K562 (cell line): Measurements from ENCODE around the gene DNAJB12. TPM values are rescaled to one million over a fixed set of nuclear protein-coding genes. Genes with fewer than 3 reads are reported as not detected.

Source experiments
- BRD4 ChIP-seq: fragments of 200-600 bp; sonication (generic); IDR thresholded peaks from 2 replicates; pipeline ENCODE4 v1.6.1; 2017; ENCODE audit warnings: inconsistent platforms
- CCAR2 ChIP-seq: fragments of 200-400 bp; formaldehyde crosslinking; IDR thresholded peaks from 2 replicates; pipeline ENCODE4 v1.6.1; 2017; ENCODE audit warnings: mild to moderate bottlenecking, low read depth, low read length
- CHD4 ChIP-seq: fragments of 200-600 bp; sonication (generic); IDR thresholded peaks from 3 replicates; pipeline ENCODE4 v1.6.1; 2012; ENCODE audit warnings: low read depth, mild to moderate bottlenecking, mixed read lengths, low read length, inconsistent platforms; ENCODE audit not compliant: insufficient read depth, insufficient replicate concordance, poor library complexity, severe bottlenecking
- HNRNPL ChIP-seq: fragments of 200-400 bp; formaldehyde crosslinking; IDR thresholded peaks from 2 replicates; pipeline ENCODE4 v1.6.1; 2017; ENCODE audit warnings: low read depth, mild to moderate bottlenecking, low read length
- SP2 ChIP-seq: IDR thresholded peaks from 2 replicates; pipeline ENCODE4 v1.6.1; 2011; ENCODE audit warnings: mild to moderate bottlenecking, low read depth, low read length, moderate library complexity; ENCODE audit not compliant: poor library complexity, severe bottlenecking; ENCODE audit errors: extremely low read depth
- TCFL5 ChIP-seq: fragments of 250-450 bp; sonication (Bioruptor Pico); conservative IDR thresholded peaks from 2 replicates; pipeline ENCODE4 v1.6.1; 2021; ENCODE audit warnings: mild to moderate bottlenecking, moderate library complexity, matching md5 sums
- ZNF224 ChIP-seq: sonication (generic); formaldehyde crosslinking; IDR thresholded peaks from 2 replicates; pipeline ENCODE4 v1.8.0; 2022; ENCODE audit warnings: mild to moderate bottlenecking, missing genetic modification reagents
- ZNF23 ChIP-seq: fragments of 250-450 bp; sonication (Bioruptor Pico); IDR thresholded peaks from 2 replicates; pipeline ENCODE4 v1.4.0; 2020; ENCODE audit warnings: mild to moderate bottlenecking
- ZNF274 ChIP-seq: IDR thresholded peaks from 2 replicates; pipeline ENCODE4 v1.6.1; 2011; ENCODE audit warnings: low read depth, mild to moderate bottlenecking, low read length, moderate library complexity, borderline replicate concordance
- polyA plus RNA-seq, 8 experiments: library from polyadenylated mRNA; depleted of rRNA in 4 of 8; stranded (reverse) in 5 of 8; unstranded in 3 of 8; fragments of >200 nt; fragmentation: Nextera tagmentation in 2 of 8; fragmentation: Illumina TruSeq in 1 of 8; extraction: Ambion mirVana in 2 of 8; extraction: Trizol in 1 of 8; gene quantifications; 2 replicates each; pipeline versions ENCODE4 v1.2.1 to v1.2.3, GENCODE V29; 2011 to 2014; ENCODE audit warnings: inconsistent platforms in 1 of 8, missing spikeins in 1 of 8
- total RNA-seq, 7 experiments: library from RNA; depleted of rRNA in 6 of 7; stranded (reverse); fragments of >200 nt in 6 of 7; fragmentation: Illumina TruSeq in 2 of 7; extraction: Trizol in 2 of 7; gene quantifications; 2 replicates each; pipeline versions ENCODE4 v1.2.1 to v1.2.3, GENCODE V29; 2011 to 2021; ENCODE audit warnings: low replicate concordance in 1 of 7
- TF ChIP-seq, protein P1 (sequence below): fragments of 150-350 bp; IDR thresholded peaks from 2 replicates; pipeline ENCODE4 v1.6.1; 2014; ENCODE audit warnings: low read depth, mild to moderate bottlenecking, low read length, borderline replicate concordance
- TF ChIP-seq, protein P2 (sequence below), 2 experiments: fragments of 450-650 bp; formaldehyde crosslinking in 1 of 2; IDR thresholded peaks; 2 replicates each; pipeline versions ENCODE4 v1.4.0 to v1.6.1; 2014 to 2020; ENCODE audit warnings: mild to moderate bottlenecking in 2 of 2, borderline replicate concordance in 1 of 2, low read depth in 1 of 2
- TF ChIP-seq, protein P3 (sequence below): fragments of 250-450 bp; sonication (Bioruptor Pico); IDR thresholded peaks from 2 replicates; pipeline ENCODE4 v1.4.0; 2020; ENCODE audit warnings: mild to moderate bottlenecking, moderate library complexity, borderline replicate concordance

DNAJB12 gene
- total and polyA plus RNA-seq, 9 of the 15 experiments (the other 6 are each of a cell fraction or from before 2014, with no cell fraction given): 3.5 to 31.5 (median 20.3) TPM

DNA sequence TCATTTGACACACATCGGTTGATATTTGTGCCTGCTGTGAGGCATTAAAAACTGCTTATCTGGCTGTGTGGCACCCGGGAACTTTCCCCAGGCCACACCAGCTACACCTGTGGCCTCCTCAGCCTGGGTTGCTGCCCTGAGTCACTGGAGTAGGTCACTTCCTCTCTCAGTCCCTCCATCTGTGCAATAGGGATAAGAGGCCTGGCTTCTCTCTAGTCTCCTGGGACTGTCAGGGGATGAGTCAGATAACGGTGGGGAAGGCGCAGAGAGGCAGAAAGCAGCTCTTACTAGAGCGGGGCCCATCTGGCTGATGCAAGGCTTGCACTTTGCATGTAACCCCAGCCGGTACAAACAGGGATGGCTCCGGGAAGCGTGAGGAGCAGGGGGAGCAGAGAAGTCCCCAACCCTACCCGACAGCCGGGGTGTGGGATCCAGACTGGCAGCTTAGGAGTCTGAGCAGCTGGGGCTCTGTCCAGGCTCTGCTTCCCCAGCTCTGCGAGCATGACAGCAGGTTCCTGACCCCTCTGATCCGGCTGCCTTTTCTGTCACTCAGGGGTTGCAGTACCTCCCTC is 34.0 kb downstream of the DNAJB12 start (continued):
- TF ChIP-seq, protein P1, sequence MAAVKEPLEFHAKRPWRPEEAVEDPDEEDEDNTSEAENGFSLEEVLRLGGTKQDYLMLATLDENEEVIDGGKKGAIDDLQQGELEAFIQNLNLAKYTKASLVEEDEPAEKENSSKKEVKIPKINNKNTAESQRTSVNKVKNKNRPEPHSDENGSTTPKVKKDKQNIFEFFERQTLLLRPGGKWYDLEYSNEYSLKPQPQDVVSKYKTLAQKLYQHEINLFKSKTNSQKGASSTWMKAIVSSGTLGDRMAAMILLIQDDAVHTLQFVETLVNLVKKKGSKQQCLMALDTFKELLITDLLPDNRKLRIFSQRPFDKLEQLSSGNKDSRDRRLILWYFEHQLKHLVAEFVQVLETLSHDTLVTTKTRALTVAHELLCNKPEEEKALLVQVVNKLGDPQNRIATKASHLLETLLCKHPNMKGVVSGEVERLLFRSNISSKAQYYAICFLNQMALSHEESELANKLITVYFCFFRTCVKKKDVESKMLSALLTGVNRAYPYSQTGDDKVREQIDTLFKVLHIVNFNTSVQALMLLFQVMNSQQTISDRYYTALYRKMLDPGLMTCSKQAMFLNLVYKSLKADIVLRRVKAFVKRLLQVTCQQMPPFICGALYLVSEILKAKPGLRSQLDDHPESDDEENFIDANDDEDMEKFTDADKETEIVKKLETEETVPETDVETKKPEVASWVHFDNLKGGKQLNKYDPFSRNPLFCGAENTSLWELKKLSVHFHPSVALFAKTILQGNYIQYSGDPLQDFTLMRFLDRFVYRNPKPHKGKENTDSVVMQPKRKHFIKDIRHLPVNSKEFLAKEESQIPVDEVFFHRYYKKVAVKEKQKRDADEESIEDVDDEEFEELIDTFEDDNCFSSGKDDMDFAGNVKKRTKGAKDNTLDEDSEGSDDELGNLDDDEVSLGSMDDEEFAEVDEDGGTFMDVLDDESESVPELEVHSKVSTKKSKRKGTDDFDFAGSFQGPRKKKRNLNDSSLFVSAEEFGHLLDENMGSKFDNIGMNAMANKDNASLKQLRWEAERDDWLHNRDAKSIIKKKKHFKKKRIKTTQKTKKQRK: no peak
- TF ChIP-seq ZNF274 (peak; percentile 90), CCAR2 (no peak), ZNF23 (no peak), SP2 (no peak), BRD4 (0 out of 2 replicates have a peak, but pooled peaks have one; percentile 1), ZNF224 (CRISPR knock-in tag) (no peak), CHD4 (no peak), HNRNPL (no peak), TCFL5 (CRISPR knock-in tag) (no peak)
- TF ChIP-seq, protein P2, sequence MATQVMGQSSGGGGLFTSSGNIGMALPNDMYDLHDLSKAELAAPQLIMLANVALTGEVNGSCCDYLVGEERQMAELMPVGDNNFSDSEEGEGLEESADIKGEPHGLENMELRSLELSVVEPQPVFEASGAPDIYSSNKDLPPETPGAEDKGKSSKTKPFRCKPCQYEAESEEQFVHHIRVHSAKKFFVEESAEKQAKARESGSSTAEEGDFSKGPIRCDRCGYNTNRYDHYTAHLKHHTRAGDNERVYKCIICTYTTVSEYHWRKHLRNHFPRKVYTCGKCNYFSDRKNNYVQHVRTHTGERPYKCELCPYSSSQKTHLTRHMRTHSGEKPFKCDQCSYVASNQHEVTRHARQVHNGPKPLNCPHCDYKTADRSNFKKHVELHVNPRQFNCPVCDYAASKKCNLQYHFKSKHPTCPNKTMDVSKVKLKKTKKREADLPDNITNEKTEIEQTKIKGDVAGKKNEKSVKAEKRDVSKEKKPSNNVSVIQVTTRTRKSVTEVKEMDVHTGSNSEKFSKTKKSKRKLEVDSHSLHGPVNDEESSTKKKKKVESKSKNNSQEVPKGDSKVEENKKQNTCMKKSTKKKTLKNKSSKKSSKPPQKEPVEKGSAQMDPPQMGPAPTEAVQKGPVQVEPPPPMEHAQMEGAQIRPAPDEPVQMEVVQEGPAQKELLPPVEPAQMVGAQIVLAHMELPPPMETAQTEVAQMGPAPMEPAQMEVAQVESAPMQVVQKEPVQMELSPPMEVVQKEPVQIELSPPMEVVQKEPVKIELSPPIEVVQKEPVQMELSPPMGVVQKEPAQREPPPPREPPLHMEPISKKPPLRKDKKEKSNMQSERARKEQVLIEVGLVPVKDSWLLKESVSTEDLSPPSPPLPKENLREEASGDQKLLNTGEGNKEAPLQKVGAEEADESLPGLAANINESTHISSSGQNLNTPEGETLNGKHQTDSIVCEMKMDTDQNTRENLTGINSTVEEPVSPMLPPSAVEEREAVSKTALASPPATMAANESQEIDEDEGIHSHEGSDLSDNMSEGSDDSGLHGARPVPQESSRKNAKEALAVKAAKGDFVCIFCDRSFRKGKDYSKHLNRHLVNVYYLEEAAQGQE (IDR thresholded peaks at IDR 0.05; ENCODE audit: borderline replicate concordance): peak; percentile 99
- TF ChIP-seq, protein P2 (CRISPR knock-in tag; IDR thresholded peaks at IDR 0.05; ENCODE audit: low read depth): 0 out of 2 replicates have a peak, but pooled peaks have one; percentile 67
- TF ChIP-seq, protein P3, sequence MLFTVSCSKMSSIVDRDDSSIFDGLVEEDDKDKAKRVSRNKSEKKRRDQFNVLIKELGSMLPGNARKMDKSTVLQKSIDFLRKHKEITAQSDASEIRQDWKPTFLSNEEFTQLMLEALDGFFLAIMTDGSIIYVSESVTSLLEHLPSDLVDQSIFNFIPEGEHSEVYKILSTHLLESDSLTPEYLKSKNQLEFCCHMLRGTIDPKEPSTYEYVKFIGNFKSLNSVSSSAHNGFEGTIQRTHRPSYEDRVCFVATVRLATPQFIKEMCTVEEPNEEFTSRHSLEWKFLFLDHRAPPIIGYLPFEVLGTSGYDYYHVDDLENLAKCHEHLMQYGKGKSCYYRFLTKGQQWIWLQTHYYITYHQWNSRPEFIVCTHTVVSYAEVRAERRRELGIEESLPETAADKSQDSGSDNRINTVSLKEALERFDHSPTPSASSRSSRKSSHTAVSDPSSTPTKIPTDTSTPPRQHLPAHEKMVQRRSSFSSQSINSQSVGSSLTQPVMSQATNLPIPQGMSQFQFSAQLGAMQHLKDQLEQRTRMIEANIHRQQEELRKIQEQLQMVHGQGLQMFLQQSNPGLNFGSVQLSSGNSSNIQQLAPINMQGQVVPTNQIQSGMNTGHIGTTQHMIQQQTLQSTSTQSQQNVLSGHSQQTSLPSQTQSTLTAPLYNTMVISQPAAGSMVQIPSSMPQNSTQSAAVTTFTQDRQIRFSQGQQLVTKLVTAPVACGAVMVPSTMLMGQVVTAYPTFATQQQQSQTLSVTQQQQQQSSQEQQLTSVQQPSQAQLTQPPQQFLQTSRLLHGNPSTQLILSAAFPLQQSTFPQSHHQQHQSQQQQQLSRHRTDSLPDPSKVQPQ (CRISPR knock-in tag): no peak
